Myocyte (in vitro differentiated cells): ENCODE data around the gene ARPIN. TPM values are rescaled to one million over a fixed set of nuclear protein-coding genes. Genes with fewer than 3 reads are reported as not detected.
A peak's percentile ranks its signal among the peaks of the same experiment; 100 is the strongest.
"Not testable (repeated sequence)": the region's sequence is repeated elsewhere in the genome, so short reads cannot be mapped to it uniquely, and the experiment has no call there.

Experiments used
- DNase-seq: peaks from one replicate; pipeline ENCODE4 v3.0.0-alpha.2; 2012; ENCODE audit warnings: low read depth
- total RNA-seq: library from RNA; depleted of rRNA; stranded (reverse); fragments of >200 nt; gene quantifications from 2 replicates; pipeline ENCODE4 v1.2.3, GENCODE V29; 2014

ARPIN gene
- total RNA-seq, 1 donor from 2014 or later = 5.6 TPM

- DNase-seq = no peak
These were observed 1.7 kb downstream of the ARPIN start for GRCh38 chr15:89910891-89911626.

GRCh38 chr15:89909611-89910010 is 3.1 kb downstream of the ARPIN start:
- DNase-seq = no peak

- no peak for DNase-seq
These were observed 4.5 kb downstream of the ARPIN start for GRCh38 chr15:89908226-89908625.

- DNase-seq = no peak
These were observed 5.5 kb downstream of the ARPIN start for GRCh38 chr15:89907289-89907688.

- DNase-seq = no peak
These were observed 6.8 kb downstream of the ARPIN start for GRCh38 chr15:89905846-89906378.

DNA sequence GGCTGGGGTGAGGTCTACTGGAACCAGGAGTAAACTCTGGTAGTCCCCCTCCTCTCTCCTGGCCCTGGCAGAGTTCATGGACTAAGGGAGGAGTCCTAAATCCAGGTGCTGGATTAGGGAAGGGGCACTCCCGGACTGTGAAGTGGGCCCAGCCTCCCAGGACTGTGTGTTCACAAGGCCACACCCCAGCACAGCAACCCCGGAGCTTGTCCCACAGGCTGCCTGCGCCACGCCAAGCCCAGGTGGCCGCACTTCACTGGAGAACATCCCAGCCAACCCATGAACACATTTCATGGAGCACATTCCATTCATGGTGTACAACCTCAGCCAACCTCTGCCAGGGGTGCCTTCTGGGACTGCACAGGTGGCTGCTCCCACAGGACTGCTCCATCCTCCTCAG is 8.2 kb downstream of the ARPIN start:
- no peak for DNase-seq

- DNase-seq = no peak
These were observed 9.0 kb downstream of the ARPIN start for GRCh38 chr15:89903858-89904130.

DNA sequence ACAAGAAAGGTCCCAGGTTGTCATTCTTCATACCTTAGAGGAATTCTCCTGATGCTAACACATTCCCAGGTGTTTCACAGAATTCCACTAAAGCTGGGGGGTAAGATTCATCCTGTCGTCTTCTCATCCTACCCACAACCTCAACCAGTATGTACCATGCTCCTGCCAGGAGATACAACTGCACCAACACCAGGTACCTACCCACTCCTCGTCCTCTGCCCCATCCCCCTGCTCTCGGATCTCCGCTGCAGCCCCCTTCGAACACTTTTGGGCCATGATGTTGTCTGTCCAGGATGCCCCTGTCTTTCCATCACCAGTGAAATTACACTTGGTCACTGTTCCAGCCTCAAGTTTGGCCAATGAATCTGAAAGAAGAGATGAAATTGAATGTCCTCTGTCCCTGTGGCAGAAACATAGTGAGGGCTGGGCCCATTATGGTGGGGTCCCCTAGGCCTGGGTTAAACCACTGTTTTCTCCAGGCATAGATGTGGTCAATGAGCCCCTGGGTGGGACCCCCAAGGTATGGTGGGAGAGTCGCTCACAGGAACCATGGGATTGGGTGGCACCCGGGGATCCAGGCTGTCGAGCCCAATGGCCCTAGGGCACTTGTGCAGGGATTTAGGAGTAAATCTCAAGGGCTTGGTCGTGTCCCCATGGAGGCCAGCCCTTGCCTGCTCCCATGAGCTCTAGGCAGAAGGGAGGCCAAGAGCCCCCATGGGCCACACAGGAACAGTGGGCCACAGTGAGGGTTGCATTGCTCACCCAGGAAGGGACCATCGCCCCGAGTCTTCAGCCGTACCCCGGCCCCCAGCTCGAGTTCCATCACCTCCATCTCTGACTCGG is 9.5 kb downstream of the ARPIN start:
- DNase-seq = no peak

GRCh38 chr15:89900849-89901248 is 11.9 kb downstream of the ARPIN start:
- DNase-seq = no peak

- no peak for DNase-seq
These were observed 12.7 kb downstream of the ARPIN start for GRCh38 chr15:89899951-89900567.

GRCh38 chr15:89899295-89899945 is 13.3 kb downstream of the ARPIN start:
- no peak for DNase-seq

DNA sequence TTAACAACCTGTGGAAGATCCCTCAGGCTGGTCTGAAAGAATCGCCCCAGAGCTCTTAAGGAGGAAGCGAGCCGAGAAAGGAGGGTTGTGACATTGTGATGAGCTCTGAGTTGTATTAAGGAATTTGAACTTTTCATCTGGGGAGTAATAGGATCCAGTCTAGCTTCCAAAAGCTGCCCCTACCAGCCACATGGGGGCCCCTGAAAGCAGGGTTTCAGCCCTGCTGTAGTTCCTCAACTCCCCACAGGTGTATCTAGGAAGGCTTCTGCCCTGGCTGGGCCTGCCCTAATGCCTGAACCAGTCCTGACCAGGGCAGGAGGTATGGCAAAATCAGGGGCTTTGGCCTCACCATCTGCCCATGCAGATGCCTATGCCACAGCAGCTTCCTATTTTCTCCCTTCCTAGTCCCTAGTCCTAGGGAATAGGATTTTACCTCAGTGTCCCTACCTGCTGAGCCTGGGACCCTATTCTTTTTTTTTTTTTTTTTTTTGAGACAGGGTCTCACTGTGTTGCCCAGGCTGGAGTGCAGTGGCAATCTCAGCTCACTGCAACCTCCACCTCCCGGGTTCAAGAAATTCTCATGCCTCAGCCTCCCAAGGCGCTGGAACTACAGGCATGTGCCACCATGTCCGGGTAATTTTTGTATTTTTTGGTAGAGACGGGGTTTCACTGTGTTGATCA is 14.0 kb downstream of the ARPIN start:
- DNase-seq = peak; percentile 28

GRCh38 chr15:89898146-89898545 is 14.6 kb downstream of the ARPIN start:
- DNase-seq = no peak

GRCh38 chr15:89893696-89894447 is 18.9 kb downstream of the ARPIN start, which contains the start of gene AP3S2:
TSS of gene AP3S2 (minus strand) at chr15:89893994. CDS start at chr15:89893949, 45 bp downstream.
- DNase-seq = peak; percentile 97

DNA sequence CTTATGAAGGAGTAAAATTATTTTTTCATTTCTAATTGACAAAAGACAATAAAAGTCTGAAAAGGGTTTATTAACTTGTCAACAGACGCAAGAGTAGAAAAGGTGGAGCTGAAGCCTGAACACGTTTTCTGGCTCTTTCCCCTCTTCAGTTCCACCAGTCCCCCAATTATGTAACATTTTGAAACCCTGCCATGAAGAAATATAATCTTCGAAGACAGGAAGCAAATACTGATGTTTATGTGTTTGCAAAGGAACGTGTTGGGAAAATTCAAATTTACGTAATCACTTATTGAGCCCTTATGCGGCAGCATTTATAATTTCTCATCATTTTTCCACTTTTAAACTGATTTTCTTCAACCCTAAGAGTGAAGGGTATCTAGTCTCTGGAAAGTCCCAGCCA is 19.7 kb downstream of the ARPIN start:
- DNase-seq = no peak

- peak; percentile 42 for DNase-seq
These were observed 24.4 kb downstream of the ARPIN start for GRCh38 chr15:89888214-89888804.

GRCh38 chr15:89885611-89886010 is 27.1 kb downstream of the ARPIN start:
- DNase-seq = no peak

DNA sequence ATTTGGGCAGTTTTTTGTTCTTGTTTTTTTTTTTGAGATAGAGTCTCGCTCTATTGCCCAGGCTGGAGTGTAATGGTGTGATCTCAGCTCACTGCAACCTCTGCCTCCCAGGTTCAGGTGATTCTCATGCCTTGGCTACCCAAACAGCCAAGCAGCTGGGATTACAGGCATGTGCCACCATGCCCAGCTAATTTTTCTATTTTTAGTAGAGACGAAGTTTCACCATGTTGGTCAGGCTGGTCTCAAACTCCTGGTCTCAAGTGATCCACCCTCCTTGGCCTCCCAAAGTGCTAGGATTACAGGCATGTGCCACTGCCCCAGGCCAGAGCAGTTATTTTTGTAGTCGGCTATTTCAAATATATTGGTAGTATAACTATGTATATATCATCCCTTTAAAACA is 27.6 kb downstream of the ARPIN start:
- DNase-seq = not testable (repeated sequence)

GRCh38 chr15:89883518-89883917 is 29.2 kb downstream of the ARPIN start:
- DNase-seq = no peak

DNA sequence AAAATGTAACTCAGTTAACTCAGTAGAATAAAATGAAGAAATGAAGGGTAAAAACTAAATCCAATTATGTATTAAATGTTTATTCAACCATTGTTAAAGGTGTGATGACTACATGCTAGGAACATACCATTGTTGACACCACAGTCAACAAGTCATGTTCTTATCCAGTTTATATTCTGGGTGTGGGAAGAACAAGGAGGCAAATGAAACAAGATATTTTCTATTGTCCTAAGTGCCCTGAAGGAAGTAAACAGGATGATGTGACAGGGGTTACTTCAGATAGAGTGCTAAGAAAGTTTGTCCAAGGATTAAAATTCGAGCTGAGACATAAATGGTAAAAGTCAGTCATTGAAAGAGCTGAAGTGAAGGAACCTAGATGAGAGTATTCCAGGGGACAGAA is 32.0 kb downstream of the ARPIN start:
- DNase-seq = no peak
